Osteoblast (primary cell): Measurements from ENCODE around the gene NKAIN2. TPM values are rescaled to one million over a fixed set of nuclear protein-coding genes. Genes with fewer than 3 reads are reported as not detected.

Experiments
- DNase-seq: peaks from one replicate; pipeline ENCODE4 v3.0.0; 2011; ENCODE audit warnings: low spot score, mixed read lengths; ENCODE audit not compliant: insufficient read length; ENCODE audit errors: missing footprints
- H2AFZ ChIP-seq: 2 replicates; pipeline ENCODE4 v1.6.0; 2011; ENCODE audit warnings: mild to moderate bottlenecking, low read length
- H3K27ac ChIP-seq: 2 replicates; pipeline ENCODE4 v1.5.1; 2011; ENCODE audit warnings: mild to moderate bottlenecking, low read depth, low read length, moderate library complexity
- H3K27me3 ChIP-seq: 2 replicates; pipeline ENCODE4 v1.6.0; 2012; ENCODE audit warnings: mild to moderate bottlenecking, control low read depth, inconsistent platforms, low read length, moderate library complexity; ENCODE audit not compliant: insufficient read depth
- H3K36me3 ChIP-seq: 2 replicates; pipeline ENCODE4 v1.5.1; 2011; ENCODE audit warnings: mild to moderate bottlenecking, low read length, control low read depth, moderate library complexity; ENCODE audit not compliant: insufficient read depth
- H3K4me1 ChIP-seq: 2 replicates; pipeline ENCODE4 v1.5.1; 2011; ENCODE audit warnings: mild to moderate bottlenecking, low read length, control low read depth, moderate library complexity; ENCODE audit not compliant: insufficient read depth
- H3K4me2 ChIP-seq: 2 replicates; pipeline ENCODE4 v1.6.0; 2011; ENCODE audit warnings: mild to moderate bottlenecking, low read length; ENCODE audit not compliant: insufficient read depth
- H3K4me3 ChIP-seq: fragments of 200-600 bp; sonication (generic); 3 replicates; pipeline ENCODE4 v1.5.1; 2012; ENCODE audit warnings: mild to moderate bottlenecking, low read length, inconsistent platforms; ENCODE audit not compliant: insufficient read depth
- H3K79me2 ChIP-seq: 2 replicates; pipeline ENCODE4 v1.6.0; 2012; ENCODE audit warnings: mild to moderate bottlenecking, low read length, control low read depth, inconsistent platforms; ENCODE audit not compliant: insufficient read depth
- H3K9me3 ChIP-seq: 2 replicates; pipeline ENCODE4 v1.5.1; 2011; ENCODE audit warnings: low read depth, low read length, control low read depth
- H4K20me1 ChIP-seq: 2 replicates; pipeline ENCODE4 v1.6.0; 2012; ENCODE audit warnings: mild to moderate bottlenecking, low read length, control low read depth; ENCODE audit not compliant: insufficient read depth
- CTCF ChIP-seq: IDR thresholded peaks from 2 replicates; pipeline ENCODE4 v1.5.1; 2011; ENCODE audit warnings: mild to moderate bottlenecking, low read depth, low read length, moderate library complexity; ENCODE audit errors: extremely low read depth
- total RNA-seq: library from RNA; depleted of rRNA; stranded (reverse); fragments of >200 nt; gene quantifications from 2 replicates; pipeline ENCODE4 v1.2.3, GENCODE V29; 2012

NKAIN2 gene
- total RNA-seq, 1 donor, result under 0.01 TPM

GRCh38 chr6:123788319-123788718 lies 15.3 kb upstream of the NKAIN2 start:
- Histone ChIP-seq H4K20me1 (no peaks in the 10 kb centered on the region), H3K27ac (no peak overlapping the region), H3K4me3 (no peak overlapping the region), H3K4me2 (peak overlapping the region; percentile 0), H3K4me1 (no peaks in the 10 kb centered on the region), H2AFZ (no peak overlapping the region), H3K9me3 (no peaks in the 10 kb centered on the region), H3K36me3 (no peaks in the 10 kb centered on the region), H3K79me2 (no peaks in the 10 kb centered on the region), H3K27me3 (no peaks in the 10 kb centered on the region)
- TF ChIP-seq CTCF, result no peak
- no peak for DNase-seq

DNA sequence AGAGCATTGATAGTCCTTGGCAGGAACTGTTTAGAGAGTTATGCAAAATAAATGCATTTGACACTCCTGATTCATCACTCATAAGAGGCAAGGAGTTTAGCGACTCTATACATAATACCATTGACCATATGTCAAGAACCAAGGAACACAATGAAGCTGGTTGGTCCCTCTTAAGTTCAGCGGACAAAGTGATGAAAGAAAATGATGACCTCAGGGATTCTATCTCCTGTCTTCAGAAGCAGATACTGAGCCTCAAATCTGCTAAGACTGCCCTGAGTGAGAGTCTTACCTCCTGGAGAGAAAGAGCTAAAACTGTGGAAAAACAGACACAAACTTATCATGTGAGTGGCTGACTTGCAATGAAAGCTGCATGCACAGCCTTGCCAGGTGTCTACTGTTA lies 9.5 kb upstream of the NKAIN2 start:
- H3K4me2 ChIP-seq, result no peak overlapping the region
- H3K79me2 ChIP-seq, result no peaks in the 10 kb centered on the region
- no peaks in the 10 kb centered on the region for H3K4me1 ChIP-seq
- DNase-seq, result no peak
- H3K4me3 ChIP-seq, result no peak overlapping the region
- H3K36me3 ChIP-seq, result no peaks in the 10 kb centered on the region
- H2AFZ ChIP-seq, result no peak overlapping the region
- no peak for TF ChIP-seq CTCF
- no peaks in the 10 kb centered on the region for H4K20me1 ChIP-seq
- no peaks in the 10 kb centered on the region for H3K9me3 ChIP-seq
- no peak overlapping the region for H3K27ac ChIP-seq
- no peaks in the 10 kb centered on the region for H3K27me3 ChIP-seq

DNA sequence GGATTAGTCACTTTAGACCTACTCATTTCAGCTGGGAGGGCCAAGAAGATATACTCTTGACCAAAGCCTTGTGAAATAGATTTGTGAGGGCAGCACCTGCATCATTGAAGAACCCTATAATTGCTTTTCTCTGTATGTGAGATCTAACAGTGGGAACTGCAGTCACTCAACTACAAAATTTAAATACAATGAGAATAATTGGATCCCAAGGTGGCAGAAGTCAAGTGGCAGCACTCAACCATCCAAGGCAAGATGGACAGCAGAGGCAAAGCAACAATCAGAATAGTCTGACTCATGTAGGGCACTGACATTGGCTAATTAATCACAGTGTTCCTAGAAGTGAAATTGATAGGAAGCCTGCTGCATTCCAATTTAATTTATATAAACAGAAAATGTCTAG lies 8.9 kb upstream of the NKAIN2 start:
- TF ChIP-seq CTCF, result no peak
- Histone ChIP-seq H3K9me3 (no peaks in the 10 kb centered on the region), H4K20me1 (no peaks in the 10 kb centered on the region), H3K4me2 (no peak overlapping the region), H3K4me3 (no peak overlapping the region), H3K36me3 (no peaks in the 10 kb centered on the region), H3K79me2 (no peaks in the 10 kb centered on the region), H3K27ac (no peak overlapping the region), H3K27me3 (no peaks in the 10 kb centered on the region), H3K4me1 (no peaks in the 10 kb centered on the region), H2AFZ (no peak overlapping the region)
- no peak for DNase-seq

DNA sequence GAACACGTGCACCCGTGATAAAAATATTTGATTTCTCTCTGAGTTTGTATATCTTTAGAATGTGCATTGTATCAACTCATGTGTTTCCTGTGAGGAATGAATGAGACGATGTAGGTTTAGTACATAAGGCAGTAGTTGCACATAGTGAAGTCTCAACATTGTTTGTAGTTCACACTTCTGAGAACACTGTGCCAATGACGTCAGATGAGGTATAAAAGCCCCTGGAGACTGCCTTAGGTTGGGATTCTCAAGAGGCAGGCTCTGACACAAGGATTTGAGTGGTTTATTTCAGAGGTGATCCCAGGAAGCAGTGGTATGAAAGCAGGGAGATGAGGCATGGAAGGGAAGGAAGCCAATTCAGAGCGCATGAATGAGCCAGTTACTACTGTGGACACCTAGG lies 2.6 kb upstream of the NKAIN2 start:
- H3K4me1 ChIP-seq, result peaks cover 8% of the 10 kb centered on the region
- no peak for DNase-seq
- H3K9me3 ChIP-seq, result no peaks in the 10 kb centered on the region
- no peak overlapping the region for H2AFZ ChIP-seq
- no peak for TF ChIP-seq CTCF
- no peaks in the 10 kb centered on the region for H3K36me3 ChIP-seq
- peaks cover 22% of the 10 kb centered on the region for H3K27me3 ChIP-seq
- H3K27ac ChIP-seq, result no peak overlapping the region
- no peaks in the 10 kb centered on the region for H3K79me2 ChIP-seq
- no peak overlapping the region for H3K4me2 ChIP-seq
- H3K4me3 ChIP-seq, result no peak overlapping the region
- no peaks in the 10 kb centered on the region for H4K20me1 ChIP-seq
